Measurements from ENCODE around the gene MTREX. TPM values are rescaled to one million over a fixed set of nuclear protein-coding genes. Genes with fewer than 3 reads are reported as not detected.

Gene MTREX
- total RNA-seq, 2 donors from 2014 or later = 72.9 to 95.9 TPM

GRCh38 chr5:55338092-55338613 lies 30.4 kb downstream of the MTREX start:
- ATAC-seq = no peak
- Mint-ChIP-seq H3K36me3 (no peaks in the 10 kb centered on the region), H3K4me3 (peak overlapping the region; percentile 49), H3K27ac (peak overlapping the region; percentile 38 to 73), H3K4me1 (ENCODE audit: low read depth in 2 of 2) (peaks cover 13 to 18% of the 10 kb centered on the region in 2 donors), H3K9me3 (no peaks in the 10 kb centered on the region), H3K27me3 (no peaks in the 10 kb centered on the region)
- no peak for DNase-seq (ENCODE audit: low spot score)

GRCh38 chr5:55338810-55339243 lies 31.0 kb downstream of the MTREX start:
- Mint-ChIP-seq H3K27ac (peak overlapping the region; percentile 38 to 73), H3K4me3 (peak overlapping the region; percentile 49), H3K27me3 (no peaks in the 10 kb centered on the region), H3K9me3 (no peaks in the 10 kb centered on the region), H3K4me1 (ENCODE audit: low read depth in 2 of 2) (peaks cover 13 to 18% of the 10 kb centered on the region in 2 donors), H3K36me3 (peaks cover 6% of the 10 kb centered on the region)
- ATAC-seq = peak in 1 of 2 donors; percentile 56
- DNase-seq (ENCODE audit: low spot score) = no peak

- ATAC-seq (no peak), DNase-seq (ENCODE audit: low spot score) (no peak)
- Mint-ChIP-seq H3K9me3 (no peaks in the 10 kb centered on the region), H3K4me1 (ENCODE audit: low read depth in 2 of 2) (peaks cover 11 to 12% of the 10 kb centered on the region in 2 donors), H3K4me3 (no peak overlapping the region), H3K36me3 (peaks cover 26% of the 10 kb centered on the region), H3K27me3 (no peaks in the 10 kb centered on the region), H3K27ac (no peak overlapping the region)
Measured at GRCh38 chr5:55343107-55343506, 35.3 kb downstream of the MTREX start.

GRCh38 chr5:55343609-55344008 lies 35.8 kb downstream of the MTREX start:
- no peak overlapping the region for H3K27ac Mint-ChIP-seq
- no peak overlapping the region for H3K4me3 Mint-ChIP-seq
- no peaks in the 10 kb centered on the region for H3K27me3 Mint-ChIP-seq
- peaks cover 26% of the 10 kb centered on the region for H3K36me3 Mint-ChIP-seq
- ATAC-seq (no peak), DNase-seq (ENCODE audit: low spot score) (no peak)
- H3K4me1 Mint-ChIP-seq (ENCODE audit: low read depth in 2 of 2) = peaks cover 7 to 8% of the 10 kb centered on the region in 2 donors
- H3K9me3 Mint-ChIP-seq = no peaks in the 10 kb centered on the region

DNA sequence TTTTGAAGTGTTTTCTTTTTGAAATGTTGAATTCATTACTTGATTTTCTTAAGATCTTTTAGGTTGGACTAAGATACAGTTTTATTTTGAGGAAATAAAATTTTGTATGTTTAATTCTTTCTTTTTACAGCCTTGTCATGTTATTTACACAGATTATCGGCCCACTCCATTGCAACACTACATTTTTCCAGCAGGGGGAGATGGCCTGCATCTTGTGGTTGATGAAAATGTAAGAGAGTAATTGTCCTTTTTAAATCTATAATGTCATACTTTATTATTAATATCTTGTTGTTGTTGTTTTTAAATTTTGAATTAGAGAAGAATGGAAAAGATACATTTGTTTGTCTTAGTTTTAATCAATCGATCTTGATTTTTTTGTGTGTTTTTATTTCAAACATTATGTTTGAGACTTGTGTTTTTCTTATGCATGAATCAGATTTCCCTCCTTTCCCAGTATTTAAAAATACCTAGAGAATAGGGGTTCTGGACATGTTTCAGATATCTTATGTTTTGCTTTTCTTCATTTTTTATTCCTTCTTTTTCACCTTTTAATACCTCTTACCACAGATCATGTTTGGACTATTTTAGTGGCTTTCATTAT lies 36.7 kb downstream of the MTREX start:
- H3K4me1 Mint-ChIP-seq (ENCODE audit: low read depth in 2 of 2) = peaks cover 0 to 4% of the 10 kb centered on the region in 2 donors
- no peak overlapping the region for H3K27ac Mint-ChIP-seq
- ATAC-seq = no peak
- no peaks in the 10 kb centered on the region for H3K27me3 Mint-ChIP-seq
- H3K4me3 Mint-ChIP-seq = no peak overlapping the region
- H3K36me3 Mint-ChIP-seq = peaks cover 30% of the 10 kb centered on the region
- no peaks in the 10 kb centered on the region for H3K9me3 Mint-ChIP-seq
- DNase-seq (ENCODE audit: low spot score) = no peak

GRCh38 chr5:55345327-55345726 lies 37.5 kb downstream of the MTREX start:
- Mint-ChIP-seq H3K4me1 (ENCODE audit: low read depth in 2 of 2) (peaks cover 0 to 4% of the 10 kb centered on the region in 2 donors), H3K36me3 (peaks cover 38% of the 10 kb centered on the region), H3K4me3 (no peak overlapping the region), H3K27ac (no peak overlapping the region), H3K27me3 (no peaks in the 10 kb centered on the region), H3K9me3 (no peaks in the 10 kb centered on the region)
- no peak for ATAC-seq
- no peak for DNase-seq (ENCODE audit: low spot score)

DNA sequence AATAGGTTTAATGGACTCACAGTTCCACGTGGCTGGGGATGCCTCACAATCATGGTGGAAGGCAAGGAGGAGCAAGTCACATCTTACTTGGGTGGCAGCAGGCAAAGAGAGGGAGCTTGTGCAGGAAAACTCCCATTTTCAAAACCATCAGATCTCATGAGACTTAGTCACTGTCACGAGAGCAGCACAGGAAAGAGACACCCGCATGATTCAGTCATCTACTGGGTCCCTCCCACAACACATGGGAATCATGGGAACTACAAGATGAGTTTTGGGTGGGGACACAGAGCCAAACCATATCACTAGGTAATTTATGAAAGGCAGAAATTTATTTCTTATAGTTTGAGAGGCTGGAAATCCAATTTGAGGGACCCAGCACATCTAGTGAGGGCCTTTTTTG lies 40.0 kb downstream of the MTREX start:
- H3K9me3 Mint-ChIP-seq = no peaks in the 10 kb centered on the region
- DNase-seq (ENCODE audit: low spot score) = no peak
- no peak for ATAC-seq
- peaks cover 0 to 4% of the 10 kb centered on the region in 2 donors for H3K4me1 Mint-ChIP-seq (ENCODE audit: low read depth in 2 of 2)
- H3K4me3 Mint-ChIP-seq = no peak overlapping the region
- H3K27me3 Mint-ChIP-seq = no peaks in the 10 kb centered on the region
- no peak overlapping the region for H3K27ac Mint-ChIP-seq
- peaks cover 39% of the 10 kb centered on the region for H3K36me3 Mint-ChIP-seq

GRCh38 chr5:55350754-55351153 lies 43.0 kb downstream of the MTREX start:
- no peak overlapping the region for H3K4me3 Mint-ChIP-seq
- H3K9me3 Mint-ChIP-seq = no peaks in the 10 kb centered on the region
- ATAC-seq = no peak
- H3K27ac Mint-ChIP-seq = no peak overlapping the region
- H3K27me3 Mint-ChIP-seq = no peaks in the 10 kb centered on the region
- peaks cover 40% of the 10 kb centered on the region for H3K36me3 Mint-ChIP-seq
- H3K4me1 Mint-ChIP-seq (ENCODE audit: low read depth in 2 of 2) = peaks cover 0 to 7% of the 10 kb centered on the region in 2 donors
- no peak for DNase-seq (ENCODE audit: low spot score)

DNA sequence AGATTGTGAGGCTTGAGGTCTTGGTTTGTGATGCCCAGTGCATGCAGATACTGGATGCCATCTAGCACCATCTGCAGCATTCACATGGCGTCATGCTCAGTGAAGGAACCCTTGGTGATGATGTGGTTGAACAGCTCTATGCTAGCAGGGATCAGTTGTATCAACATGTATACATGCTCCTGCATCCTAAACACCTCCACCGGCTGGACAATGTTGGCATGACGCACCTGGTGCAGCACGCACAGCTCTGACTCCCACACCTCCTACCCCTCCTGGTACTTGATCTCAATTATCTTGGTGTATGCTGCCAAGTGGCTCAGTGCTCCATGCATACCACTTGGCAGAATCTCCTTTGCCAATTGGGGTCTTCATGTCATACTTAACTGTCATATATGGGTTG lies 49.1 kb downstream of the MTREX start:
- no peaks in the 10 kb centered on the region for H3K9me3 Mint-ChIP-seq
- H3K27me3 Mint-ChIP-seq = no peaks in the 10 kb centered on the region
- no peak overlapping the region for H3K4me3 Mint-ChIP-seq
- H3K36me3 Mint-ChIP-seq = peaks cover 30% of the 10 kb centered on the region
- H3K27ac Mint-ChIP-seq = no peak overlapping the region
- ATAC-seq (peak; percentile 27 to 53), DNase-seq (ENCODE audit: low spot score) (no peak)
- H3K4me1 Mint-ChIP-seq (ENCODE audit: low read depth in 2 of 2) = peaks cover 0 to 6% of the 10 kb centered on the region in 2 donors

DNA sequence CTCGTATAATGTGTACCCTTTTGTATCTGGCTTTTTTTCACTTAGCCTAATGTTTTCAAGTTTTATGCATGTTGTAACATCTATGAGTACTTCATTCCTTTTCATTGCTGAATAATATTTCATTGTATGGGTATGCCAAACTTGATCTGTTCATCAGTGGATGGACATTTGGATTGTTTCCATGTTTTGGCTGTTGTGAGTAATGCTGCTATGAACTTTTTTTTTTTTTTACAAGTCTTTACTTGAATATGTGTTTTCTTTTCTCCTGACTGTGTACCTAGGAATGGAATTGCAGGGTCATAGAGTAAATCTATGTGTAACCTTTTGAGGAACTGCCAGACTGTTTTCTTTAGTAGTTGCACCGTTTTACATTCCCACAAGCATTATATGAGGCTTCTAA lies 52.4 kb downstream of the MTREX start:
- H3K36me3 Mint-ChIP-seq = peaks cover 23% of the 10 kb centered on the region
- no peak overlapping the region for H3K4me3 Mint-ChIP-seq
- no peak overlapping the region for H3K27ac Mint-ChIP-seq
- H3K4me1 Mint-ChIP-seq (ENCODE audit: low read depth in 2 of 2) = peaks cover 7 to 14% of the 10 kb centered on the region in 2 donors
- H3K27me3 Mint-ChIP-seq = no peaks in the 10 kb centered on the region
- H3K9me3 Mint-ChIP-seq = no peaks in the 10 kb centered on the region
- ATAC-seq (no peak), DNase-seq (ENCODE audit: low spot score) (no peak)

- DNase-seq (ENCODE audit: low spot score) (no peak), ATAC-seq (no peak)
- Mint-ChIP-seq H3K4me1 (ENCODE audit: low read depth in 2 of 2) (peaks cover 4 to 14% of the 10 kb centered on the region in 2 donors), H3K27me3 (no peaks in the 10 kb centered on the region), H3K36me3 (peaks cover 21% of the 10 kb centered on the region), H3K9me3 (no peaks in the 10 kb centered on the region), H3K27ac (peak overlapping the region in 1 of 2 donors; percentile 1), H3K4me3 (peak overlapping the region; percentile 43)
Measured at GRCh38 chr5:55363856-55364255, 56.1 kb downstream of the MTREX start.

- DNase-seq (ENCODE audit: low spot score) (no peak), ATAC-seq (peak; percentile 62 to 93)
- Mint-ChIP-seq H3K9me3 (no peaks in the 10 kb centered on the region), H3K27me3 (no peaks in the 10 kb centered on the region), H3K36me3 (peaks cover 18% of the 10 kb centered on the region), H3K4me3 (no peak overlapping the region), H3K4me1 (ENCODE audit: low read depth in 2 of 2) (peaks cover 4 to 14% of the 10 kb centered on the region in 2 donors), H3K27ac (peak overlapping the region in 1 of 2 donors; percentile 1)
Measured at GRCh38 chr5:55364537-55365055, 56.8 kb downstream of the MTREX start.

DNA sequence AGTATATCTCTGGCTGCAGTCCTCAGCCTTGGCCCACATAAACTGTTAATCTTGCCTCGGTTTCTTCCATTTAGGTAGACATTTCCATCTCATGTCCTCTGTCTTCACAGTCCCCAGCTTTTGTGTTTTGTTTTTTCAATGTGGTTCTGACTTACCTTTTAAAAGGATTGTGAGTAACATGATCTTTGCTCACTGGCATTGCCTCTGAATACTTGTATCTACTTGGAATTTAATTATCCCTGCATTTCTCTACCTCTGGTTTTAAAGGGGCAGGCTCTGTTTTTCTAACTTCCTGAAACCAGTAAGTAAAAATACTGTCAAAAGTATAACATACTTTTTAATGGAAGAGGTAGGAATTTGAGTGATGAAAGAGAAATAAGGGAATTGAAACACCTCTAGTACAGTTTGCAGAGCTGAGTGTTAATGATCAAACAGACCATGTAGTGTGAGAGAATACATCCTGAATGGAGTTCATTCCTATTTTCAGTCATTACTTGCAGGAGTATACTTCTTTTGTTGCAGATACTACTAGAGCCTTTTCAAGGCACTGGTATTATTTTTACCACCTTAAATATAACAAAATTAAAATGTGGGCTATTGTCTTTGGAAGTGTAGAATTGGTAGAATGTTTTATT lies 62.6 kb downstream of the MTREX start:
- H3K4me3 Mint-ChIP-seq = no peak overlapping the region
- H3K9me3 Mint-ChIP-seq = no peaks in the 10 kb centered on the region
- H3K27me3 Mint-ChIP-seq = no peaks in the 10 kb centered on the region
- peaks cover 39% of the 10 kb centered on the region for H3K36me3 Mint-ChIP-seq
- ATAC-seq = no peak
- DNase-seq (ENCODE audit: low spot score) = no peak
- H3K27ac Mint-ChIP-seq = no peak overlapping the region
- H3K4me1 Mint-ChIP-seq (ENCODE audit: low read depth in 2 of 2) = peaks cover 0 to 3% of the 10 kb centered on the region in 2 donors

GRCh38 chr5:55371145-55371544 lies 63.4 kb downstream of the MTREX start:
- no peaks in the 10 kb centered on the region for H3K9me3 Mint-ChIP-seq
- peaks cover 46% of the 10 kb centered on the region for H3K36me3 Mint-ChIP-seq

More at GRCh38 chr5:55371145-55371544, 63.4 kb downstream of the MTREX start:
- H3K27me3 Mint-ChIP-seq = no peaks in the 10 kb centered on the region
- H3K4me1 Mint-ChIP-seq (ENCODE audit: low read depth in 2 of 2) = peaks cover 0 to 3% of the 10 kb centered on the region in 2 donors
- no peak overlapping the region for H3K27ac Mint-ChIP-seq
- DNase-seq (ENCODE audit: low spot score) (no peak), ATAC-seq (no peak)
- H3K4me3 Mint-ChIP-seq = no peak overlapping the region

Measured in natural killer cell treated with Interleukin-12 subunit alpha and Interleukin-12 subunit beta and Interleukin-15 and Interleukin-18, amount 100 ng/mL, for 72 hours (primary cell).